NCI-H2196 treated with DMSO at 0.1 percent for 48 hours (cell line): Measurements from ENCODE around the gene DEPDC1B.
"Not testable (repeated sequence)": the region's sequence is repeated elsewhere in the genome, so short reads cannot be mapped to it uniquely, and the experiment has no call there.

ENCODE experiments used
- DNase-seq: peaks from one replicate; lab custom pipeline; 2025; ENCODE audit not compliant: unreplicated experiment; lab: John Stamatoyannopoulos, UW

Gene DEPDC1B

GRCh38 chr5:60651872-60652620, 47.9 kb downstream of the DEPDC1B start:
- DNase-seq: no peak

GRCh38 chr5:60649288-60649917, 50.6 kb downstream of the DEPDC1B start:
- no peak for DNase-seq

- no peak for DNase-seq
Observed at GRCh38 chr5:60648175-60648574, 51.8 kb downstream of the DEPDC1B start.

DNA sequence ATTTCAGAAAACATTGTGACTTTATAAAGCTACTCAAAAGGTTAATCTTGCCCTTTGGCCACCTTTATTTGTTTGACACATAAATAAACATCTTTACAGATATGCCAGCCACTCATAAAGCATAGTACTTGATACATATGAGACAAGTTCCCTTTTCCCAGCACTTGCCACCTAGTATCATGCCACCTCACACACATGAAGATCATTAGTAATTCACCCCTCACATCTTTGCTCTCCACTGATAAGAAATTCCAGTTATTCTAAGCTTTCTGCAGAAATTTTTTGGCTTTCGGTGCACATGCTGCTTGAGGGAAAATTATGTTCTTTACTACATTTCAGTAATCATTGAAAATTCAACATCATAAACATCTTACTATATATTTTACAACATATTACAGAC, 59.1 kb downstream of the DEPDC1B start:
- no peak for DNase-seq

DNA sequence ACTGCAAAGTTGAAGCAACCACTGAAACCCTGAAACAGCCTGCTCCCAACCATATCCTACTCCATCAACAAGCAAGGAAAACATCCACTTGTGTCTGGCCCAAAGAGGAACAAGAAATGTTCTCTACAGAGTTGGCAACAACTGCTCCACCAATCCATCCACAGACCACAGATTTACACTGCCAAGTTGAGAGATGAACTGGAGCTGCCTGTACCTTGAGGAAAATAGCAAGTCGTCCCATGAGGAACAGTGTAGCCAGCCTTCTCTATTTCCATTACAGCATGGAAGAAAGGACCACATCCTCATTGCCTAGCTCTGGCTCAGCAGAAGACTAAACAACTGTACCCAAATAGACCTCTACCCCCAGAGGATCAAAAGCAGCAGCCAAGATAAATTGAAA, 60.4 kb downstream of the DEPDC1B start:
- no peak for DNase-seq

DNA sequence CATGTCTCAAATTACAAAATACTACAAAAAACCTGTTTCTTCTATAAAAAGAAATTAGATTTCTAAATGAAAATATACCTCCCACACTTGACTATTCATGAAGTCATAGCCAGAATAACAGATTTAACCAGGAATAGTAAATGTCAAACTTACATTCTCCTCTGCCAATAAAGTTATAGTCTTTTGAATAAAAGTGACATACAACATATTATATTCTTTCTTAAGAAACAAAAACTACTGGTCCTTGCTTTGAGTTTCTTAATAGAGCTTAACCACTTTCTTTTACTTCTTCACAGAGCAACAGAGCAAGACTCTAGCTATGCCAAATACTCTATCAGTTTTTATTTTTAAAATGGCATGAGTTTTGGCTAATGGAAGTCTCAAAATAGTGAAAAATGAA, 61.7 kb downstream of the DEPDC1B start:
- no peak for DNase-seq

GRCh38 chr5:60636644-60637043, 63.3 kb downstream of the DEPDC1B start:
- DNase-seq: no peak

- no peak for DNase-seq
Observed at GRCh38 chr5:60636001-60636400, 64.0 kb downstream of the DEPDC1B start.

GRCh38 chr5:60634051-60634450, 65.9 kb downstream of the DEPDC1B start:
- no peak for DNase-seq

DNA sequence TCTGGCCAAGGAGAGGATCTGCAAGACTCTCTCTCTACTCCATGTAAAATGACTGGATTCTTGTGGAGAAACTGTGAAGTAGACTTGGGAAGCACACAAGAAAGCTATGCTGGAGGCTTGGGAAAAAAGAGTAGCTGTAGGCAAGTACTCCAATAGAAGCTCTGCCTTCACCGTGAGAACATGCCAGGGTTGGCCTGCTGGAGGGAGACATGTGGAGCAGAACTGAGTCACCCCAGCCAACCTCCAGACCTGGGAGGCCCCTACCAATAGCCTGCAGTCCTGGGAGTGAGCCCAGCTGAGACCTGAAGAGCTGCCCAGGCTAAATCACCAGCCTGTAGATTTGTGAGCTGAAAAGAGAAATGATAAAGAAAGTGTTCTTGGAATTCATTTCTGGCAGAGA, 66.6 kb downstream of the DEPDC1B start:
- no peak for DNase-seq

DNA sequence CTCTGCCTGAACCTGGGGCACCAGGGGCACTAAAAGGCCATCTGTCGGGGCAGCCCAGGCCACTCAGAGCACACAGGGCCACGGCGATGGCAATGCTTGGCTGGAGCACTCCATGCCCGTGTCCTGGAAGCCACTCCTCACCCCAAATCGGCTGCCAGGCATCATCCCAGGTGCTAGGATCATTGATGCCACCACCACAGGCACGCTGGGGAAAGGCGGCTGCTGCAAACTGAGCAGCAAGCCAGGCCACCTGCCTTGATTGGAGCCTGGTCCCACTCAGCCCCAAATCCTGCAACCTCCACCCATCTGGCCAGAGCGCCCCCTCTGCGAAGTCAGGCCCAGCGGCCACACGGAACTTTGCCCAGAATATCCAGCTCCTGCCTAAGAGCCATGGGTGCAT, 67.8 kb downstream of the DEPDC1B start:
- no peak for DNase-seq

- DNase-seq: no peak
Observed at GRCh38 chr5:60630836-60631235, 69.1 kb downstream of the DEPDC1B start.

DNA sequence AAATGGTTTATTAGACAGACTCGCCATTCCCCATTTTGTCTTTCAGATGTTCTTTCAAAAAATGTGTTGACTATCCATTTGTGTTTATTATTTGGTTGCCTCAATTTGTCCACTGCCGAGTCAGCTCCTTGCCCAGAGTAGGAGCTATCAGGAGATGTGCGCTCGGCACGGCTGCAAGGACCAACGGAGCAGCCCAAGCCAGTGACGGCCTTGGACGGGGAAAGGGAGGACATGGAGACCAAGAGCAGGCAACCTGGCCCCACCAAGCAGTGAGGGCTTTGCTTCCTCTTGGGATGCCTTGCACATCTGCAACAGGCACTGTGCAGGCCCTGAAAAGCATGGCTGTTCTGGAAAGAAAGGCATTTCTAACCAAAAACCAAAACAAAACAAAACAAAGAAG, 69.8 kb downstream of the DEPDC1B start:
- no peak for DNase-seq

GRCh38 chr5:60624875-60625274, 75.1 kb downstream of the DEPDC1B start:
- DNase-seq: not testable (repeated sequence)

DNA sequence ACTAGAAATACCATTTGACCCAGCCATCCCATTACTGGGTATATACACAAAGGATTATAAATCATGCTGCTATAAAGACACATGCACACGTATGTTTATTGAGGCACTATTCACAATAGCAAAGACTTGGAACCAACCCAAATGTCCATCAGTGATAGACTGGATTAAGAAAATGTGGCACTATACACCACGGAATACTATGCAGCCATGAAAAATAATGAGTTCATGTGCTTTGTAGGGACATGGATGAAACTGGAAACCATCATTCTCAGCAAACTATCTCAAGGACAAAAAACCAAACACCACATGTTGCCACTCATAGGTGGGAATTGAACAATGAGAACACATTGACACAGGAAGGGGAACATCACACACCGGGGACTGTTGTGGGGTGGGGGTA, 79.2 kb downstream of the DEPDC1B start:
- not testable (repeated sequence) for DNase-seq

- DNase-seq: no peak
Observed at GRCh38 chr5:60613826-60614225, 86.1 kb downstream of the DEPDC1B start.

DNA sequence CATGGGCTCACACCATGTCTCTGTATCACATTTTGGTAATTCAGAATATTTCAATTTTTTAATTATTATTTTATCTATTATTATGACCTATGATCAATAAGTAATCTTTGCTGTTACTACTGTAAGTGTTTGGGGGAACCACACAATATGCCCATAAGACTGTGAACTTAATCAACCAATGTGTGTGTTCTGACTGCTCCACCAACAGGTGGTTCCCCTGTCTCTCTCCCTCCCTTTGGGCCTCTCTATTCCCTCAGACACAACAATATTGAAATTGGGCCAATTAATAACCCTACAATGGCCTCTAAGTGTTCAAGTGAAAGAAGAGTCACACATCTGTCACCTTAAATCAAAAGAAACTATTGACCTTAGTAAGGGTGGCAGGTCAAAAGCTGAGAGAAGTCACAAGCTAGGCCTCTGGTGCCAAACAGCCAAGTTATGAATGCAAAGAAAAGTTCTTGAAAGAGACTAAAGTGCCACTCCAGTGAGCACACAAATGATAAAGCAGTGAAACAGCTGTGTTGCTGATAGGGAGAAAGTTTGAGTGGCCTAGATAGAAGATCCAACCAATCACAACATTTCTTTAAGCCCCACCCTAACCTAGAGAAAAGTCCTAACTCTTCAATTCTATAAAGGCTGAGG, 88.7 kb downstream of the DEPDC1B start:
- DNase-seq: no peak

- DNase-seq: no peak
Observed at GRCh38 chr5:60604771-60605170, 95.2 kb downstream of the DEPDC1B start.

DNA sequence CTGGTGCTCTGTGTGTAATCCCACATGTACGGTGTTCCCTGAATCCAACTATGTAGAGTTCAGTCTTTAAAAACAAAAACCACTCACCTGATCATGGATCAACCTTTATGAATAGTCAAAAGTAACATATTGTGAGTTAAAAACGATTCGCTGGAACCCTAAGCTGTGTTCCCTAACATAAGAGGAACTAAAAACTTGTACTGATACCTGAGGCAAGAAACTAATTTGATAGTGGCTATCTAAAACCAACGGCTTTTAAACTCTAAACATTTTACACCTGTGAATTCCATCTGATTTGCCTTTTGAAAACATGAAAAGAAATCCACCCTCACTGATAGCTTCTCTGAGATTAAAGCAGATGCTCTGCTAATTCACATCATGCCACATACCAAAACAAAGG, 101.5 kb downstream of the DEPDC1B start:
- DNase-seq: no peak

- DNase-seq: no peak
Observed at GRCh38 chr5:60597572-60598320, 102.2 kb downstream of the DEPDC1B start.

DNA sequence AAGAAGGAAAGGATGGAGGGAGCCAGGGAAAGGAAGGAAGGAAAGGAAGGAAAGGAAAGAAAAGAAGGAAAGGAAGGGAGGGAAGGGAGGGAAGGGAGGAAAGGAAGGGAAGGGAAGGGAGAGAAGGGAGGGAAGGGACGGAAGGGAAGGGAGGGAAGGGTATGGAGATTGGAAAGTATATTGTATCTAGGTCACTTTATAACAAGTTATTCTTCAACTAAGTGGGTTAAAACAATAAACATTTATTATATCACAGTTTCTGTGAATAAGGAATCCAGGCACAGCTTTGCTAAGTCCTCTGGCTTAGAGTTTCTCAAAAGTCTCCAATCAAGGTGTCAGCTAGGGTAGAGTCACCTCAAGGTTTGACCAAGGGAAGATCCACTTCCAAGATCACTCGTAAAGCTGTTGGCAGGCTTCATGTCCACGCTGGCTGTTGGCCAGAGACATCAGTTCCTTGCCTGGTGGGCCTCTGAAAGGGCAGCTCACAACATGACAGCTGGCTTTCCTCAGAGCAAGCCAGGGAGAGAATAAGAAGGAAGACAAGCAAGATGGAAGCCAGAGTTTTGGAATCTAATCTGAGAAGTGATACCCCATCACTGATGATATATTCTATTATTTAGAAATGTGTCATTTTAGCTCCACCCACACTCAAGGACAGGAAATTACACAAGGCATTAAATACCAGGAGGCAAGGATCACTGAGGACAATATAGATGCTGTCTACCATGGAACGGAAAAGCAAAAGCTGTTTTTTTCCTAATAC, 105.1 kb downstream of the DEPDC1B start:
- no peak for DNase-seq
